Right ventricle myocardium inferior (tissue), 1 donor: Measurements from ENCODE around the gene CT47A7. TPM values are rescaled to one million over a fixed set of nuclear protein-coding genes. Genes with fewer than 3 reads are reported as not detected.
"Not testable (repeated sequence)": the region's sequence is repeated elsewhere in the genome, so short reads cannot be mapped to it uniquely, and the experiment has no call there.

ENCODE experiments used
- ATAC-seq: fragments of 200-7000 bp; cut with Tn5 transposase; one replicate; pipeline ENCODE4 v1.9.1; 2020; ENCODE audit warnings: mild to moderate bottlenecking, moderate library complexity
- DNase-seq: peaks from one replicate; pipeline ENCODE4 v3.0.0; 2021; ENCODE audit errors: missing footprints
- intact Hi-C: fragments of 100-400 bp; cut with DNase I; formaldehyde crosslinking; loops from one replicate; pipeline ENCODE4 v1.11.0; 2022
- long read RNA-seq: library from polyadenylated mRNA; unstranded; transcript quantifications from one replicate; pipeline ENCODE4 v2.0.0, GENCODE V29; 2021
- total RNA-seq: library from RNA; stranded (reverse); fragmentation: NEBNext Ultra II Directional; extraction: Animal tissue kit (Norgen Biotek cat#: 25700); gene quantifications from one replicate; pipeline ENCODE4 v1.2.1, GENCODE V29; 2021
- donor health status: DM: no; HTN: yes; CAD: no; lungs with severe emphysema.

Gene CT47A7
- total RNA-seq: not detected
- long read RNA-seq: 0 reads

GRCh38 chrX:120956500-120956899 lies at the start of gene CT47A7:
Gene CT47A7 (minus strand): TSS chrX:120956600. CDS start chrX:120956345, 255 bp downstream.
- DNase-seq, intact Hi-C loops, ATAC-seq: not testable (repeated sequence)

DNA sequence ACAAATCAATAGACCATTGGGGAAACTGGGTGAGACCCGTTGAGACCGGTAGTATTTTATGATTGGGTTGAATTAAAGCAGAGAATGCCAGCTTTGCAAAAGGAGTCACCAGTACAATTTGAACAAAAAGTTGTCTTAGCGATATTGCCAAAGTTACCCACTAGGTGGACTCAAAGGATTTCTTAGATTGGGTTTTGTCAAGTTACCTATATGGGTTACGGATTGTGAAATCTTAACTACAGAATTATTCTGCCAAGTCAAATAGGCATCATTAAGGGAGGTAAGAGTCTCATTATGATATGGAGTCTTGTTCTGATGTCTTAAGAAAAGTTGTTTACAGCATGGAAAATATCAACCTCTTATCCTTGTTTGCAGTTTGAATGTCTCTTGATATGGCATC lies 44.2 kb upstream of the CT47A7 start:
- no peak for DNase-seq
- intact Hi-C loops: no loop called here
- no peak for ATAC-seq

DNA sequence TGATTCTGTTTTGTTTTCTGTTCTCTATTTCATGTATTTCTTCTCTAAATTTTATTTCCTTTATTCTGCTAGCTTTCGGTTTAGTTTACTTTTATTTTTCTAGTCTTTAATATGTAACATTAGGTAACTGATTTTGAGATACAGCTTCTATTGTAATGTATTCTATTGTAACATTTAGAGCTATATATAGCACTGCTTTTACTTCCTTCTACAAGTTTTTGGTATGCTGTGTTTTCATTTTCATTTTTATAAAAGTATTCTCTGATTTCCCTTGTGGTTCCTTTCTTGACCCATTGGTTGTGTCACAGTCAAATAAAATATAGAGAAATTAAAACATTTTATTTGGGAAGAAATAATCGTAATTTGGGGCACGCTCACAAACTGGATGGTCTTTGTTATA lies 43.0 kb upstream of the CT47A7 start:
- intact Hi-C loops: no loop called here
- no peak for ATAC-seq
- no peak for DNase-seq

DNA sequence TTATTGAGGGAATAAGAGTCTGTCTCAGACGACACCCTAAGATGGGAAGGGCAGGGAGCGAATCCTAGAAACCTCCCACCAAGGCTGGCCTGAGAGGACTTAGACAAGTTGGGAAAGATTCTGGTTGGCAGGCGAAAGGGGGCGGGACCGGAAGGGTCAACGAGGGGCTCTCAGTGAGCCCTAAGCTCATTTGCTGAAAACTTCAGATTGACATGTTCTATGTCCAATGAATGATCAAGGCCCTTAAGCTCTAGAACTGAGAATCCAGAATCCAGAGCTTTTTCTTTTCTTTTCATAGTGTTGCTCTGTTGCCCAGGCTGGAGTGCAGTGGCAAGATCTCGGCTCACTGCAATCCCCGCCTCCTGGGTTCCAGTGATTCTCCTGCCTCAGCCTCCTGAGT lies 29.3 kb upstream of the CT47A7 start, which contains the start of gene CT47A1:
Gene CT47A1, minus strand, starts transcription at position 101 of the 400 bp plus-strand sequence. CDS start 231 bp downstream, outside the sequence.
- DNase-seq, intact Hi-C loops, ATAC-seq: not testable (repeated sequence)

Other genes starting within 250 kb of the CT47A7 start
- not detected for gene CT47B1, start 80.7 kb downstream of the CT47A7 start, total RNA-seq
- gene CT47A11, start 19.4 kb downstream of the CT47A7 start, total RNA-seq: not detected
- not detected for gene CT47A10, start 14.6 kb downstream of the CT47A7 start, total RNA-seq
- not detected for gene CT47A9, start 9.7 kb downstream of the CT47A7 start, total RNA-seq
- gene CT47A8, start 4.9 kb downstream of the CT47A7 start, total RNA-seq: not detected
- not detected for gene CT47A6, start 4.9 kb upstream of the CT47A7 start, total RNA-seq
- not detected for gene CT47A5, start 9.7 kb upstream of the CT47A7 start, total RNA-seq
- gene CT47A4, start 14.6 kb upstream of the CT47A7 start, total RNA-seq: not detected
- not detected for gene CT47A3, start 19.5 kb upstream of the CT47A7 start, total RNA-seq
- not detected for gene CT47A2, start 24.3 kb upstream of the CT47A7 start, total RNA-seq
- gene CT47A1, start 29.2 kb upstream of the CT47A7 start, total RNA-seq: not detected
- 1.5 TPM for gene GLUD2, start 91.0 kb upstream of the CT47A7 start, total RNA-seq